IMR-90 (cell line): Measurements from ENCODE around the gene HIVEP3. TPM values are rescaled to one million over a fixed set of nuclear protein-coding genes. Genes with fewer than 3 reads are reported as not detected.

Experiments used
- ATAC-seq: fragments of 200-7000 bp; cut with Tn5 transposase; 2 replicates; pipeline ENCODE4 v1.9.1; 2020; ENCODE audit warnings: low read depth, mild to moderate bottlenecking, moderate library complexity
- BruUV-seq: library from RNA; stranded (reverse); fragments of 400-500 nt; replicated peaks from 2 replicates; lab custom pipeline; 2021; lab: Mats Ljungman, UMichigan
- CTCF ChIA-PET: fragments of 300-600 bp; formaldehyde crosslinking; extraction: SDS; loops from one replicate; lab custom pipeline; 2021; ENCODE audit warnings: antibody characterized with exemption; lab: Yijun Ruan, JAX
- POLR2A ChIA-PET: fragments of 300-600 bp; sonication (Branson Sonifier 250); formaldehyde crosslinking; loops from one replicate; lab custom pipeline; 2022; ENCODE audit warnings: antibody characterized with exemption; ENCODE audit not compliant: unreplicated experiment; lab: Charles Lee
- DNase-seq: peaks from one replicate; pipeline ENCODE4 v3.0.0; 2013
- H2AFZ ChIP-seq: replicated peaks from 2 replicates; pipeline ENCODE3; 2013; ENCODE audit warnings: low read length, mild to moderate bottlenecking; ENCODE audit not compliant: poor library complexity
- H2AK5ac ChIP-seq: 2 replicates; pipeline ENCODE4 v1.6.1; 2013; ENCODE audit warnings: low read depth, low read length, inconsistent platforms
- H2AK9ac ChIP-seq: replicated peaks from 2 replicates; pipeline ENCODE3; 2013; ENCODE audit warnings: mild to moderate bottlenecking, low read depth, low read length, moderate library complexity; ENCODE audit not compliant: poor library complexity
- H2BK120ac ChIP-seq: 2 replicates; pipeline ENCODE4 v1.6.1; 2013; ENCODE audit warnings: low read depth, low read length, inconsistent platforms
- H2BK15ac ChIP-seq: 3 replicates; pipeline ENCODE4 v1.6.1; 2013; ENCODE audit warnings: low read depth, low read length, inconsistent platforms
- H2BK20ac ChIP-seq: 2 replicates; pipeline ENCODE4 v1.6.1; 2013; ENCODE audit warnings: low read depth, mild to moderate bottlenecking, inconsistent platforms, low read length, moderate library complexity
- H2BK5ac ChIP-seq: 2 replicates; pipeline ENCODE4 v1.6.1; 2013; ENCODE audit warnings: mild to moderate bottlenecking, low read depth, low read length, inconsistent platforms; ENCODE audit not compliant: poor library complexity, severe bottlenecking
- H3K14ac ChIP-seq: replicated peaks from 2 replicates; pipeline ENCODE4 v1.6.1; 2013; ENCODE audit warnings: low read depth, low read length, inconsistent platforms
- H3K18ac ChIP-seq: 2 replicates; pipeline ENCODE4 v1.6.1; 2013; ENCODE audit warnings: low read depth, low read length, control low read depth
- H3K23ac ChIP-seq: 2 replicates; pipeline ENCODE4 v1.6.1; 2013; ENCODE audit warnings: low read depth, low read length, inconsistent platforms
- H3K27ac ChIP-seq: 2 replicates; pipeline ENCODE4 v1.5.1; 2013; ENCODE audit warnings: mild to moderate bottlenecking, control low read depth, low read length; ENCODE audit not compliant: insufficient read depth
- H3K27me3 ChIP-seq: 2 replicates; pipeline ENCODE4 v1.6.1; 2013; ENCODE audit warnings: low read length; ENCODE audit not compliant: control insufficient read depth, insufficient read depth
- H3K36me3 ChIP-seq: 2 replicates; pipeline ENCODE4 v1.6.1; 2013; ENCODE audit warnings: low read length, mixed read lengths; ENCODE audit not compliant: control insufficient read depth, insufficient read depth
- H3K4ac ChIP-seq: 2 replicates; pipeline ENCODE4 v1.6.1; 2013; ENCODE audit warnings: low read depth, low read length, inconsistent platforms
- H3K4me1 ChIP-seq: 2 replicates; pipeline ENCODE4 v1.6.1; 2013; ENCODE audit warnings: low read length, mixed read lengths; ENCODE audit not compliant: control insufficient read depth, insufficient read depth
- H3K4me2 ChIP-seq: 2 replicates; pipeline ENCODE4 v1.6.1; 2013; ENCODE audit warnings: low read depth, mild to moderate bottlenecking, control low read depth, low read length, moderate library complexity
- H3K4me3 ChIP-seq: 2 replicates; pipeline ENCODE4 v1.5.1; 2013; ENCODE audit warnings: low read depth, mild to moderate bottlenecking, control low read depth, low read length, moderate library complexity; ENCODE audit not compliant: insufficient read depth
- H3K56ac ChIP-seq: 2 replicates; pipeline ENCODE4 v1.6.1; 2013; ENCODE audit warnings: low read length, inconsistent platforms; ENCODE audit not compliant: insufficient read depth; ENCODE audit errors: extremely low read depth
- H3K79me1 ChIP-seq, 2 experiments: 2 replicates each; pipeline ENCODE4 v1.6.1; 2013; ENCODE audit warnings: low read length in 2 of 2, inconsistent platforms in 1 of 2, low read depth in 1 of 2
- H3K9ac ChIP-seq: 2 replicates; pipeline ENCODE4 v1.6.1; 2013; ENCODE audit warnings: low read depth, low read length, control low read depth
- H3K9me1 ChIP-seq: 2 replicates; pipeline ENCODE4 v1.6.1; 2013; ENCODE audit warnings: low read length, inconsistent platforms; ENCODE audit not compliant: insufficient read depth
- H3K9me3 ChIP-seq: 2 replicates; pipeline ENCODE4 v1.6.1; 2013; ENCODE audit warnings: low read length; ENCODE audit not compliant: control insufficient read depth, insufficient read depth
- H4K20me1 ChIP-seq: 2 replicates; pipeline ENCODE4 v1.6.1; 2013; ENCODE audit warnings: low read length, inconsistent platforms; ENCODE audit not compliant: insufficient read depth
- H4K5ac ChIP-seq: 2 replicates; pipeline ENCODE4 v1.6.1; 2013; ENCODE audit warnings: mild to moderate bottlenecking, low read depth, low read length, control low read depth
- H4K8ac ChIP-seq, 2 experiments: 2 replicates each; pipeline ENCODE4 v1.6.1; 2013; ENCODE audit warnings: low read depth in 2 of 2, low read length in 2 of 2, control low read depth in 1 of 2, inconsistent platforms in 1 of 2
- H4K91ac ChIP-seq: 2 replicates; pipeline ENCODE4 v1.6.1; 2013; ENCODE audit warnings: low read depth, low read length, inconsistent platforms; ENCODE audit not compliant: insufficient read depth
- CHD1 ChIP-seq: IDR thresholded peaks from 2 replicates; pipeline ENCODE4 v1.6.1; 2012; ENCODE audit warnings: low read depth, low read length, improper control_type of control experiment
- CTCF ChIP-seq: conservative IDR thresholded peaks from 2 replicates; pipeline ENCODE4 v1.5.1; 2012; ENCODE audit warnings: mild to moderate bottlenecking, low read depth, low read length, improper control_type of control experiment
- FOS ChIP-seq: fragments of 150-350 bp; IDR thresholded peaks from 2 replicates; pipeline ENCODE4 v1.6.1; 2016; ENCODE audit warnings: low read depth, low read length
- MAZ ChIP-seq: IDR thresholded peaks from 2 replicates; pipeline ENCODE4 v1.6.1; 2012; ENCODE audit warnings: low read depth, mild to moderate bottlenecking, low read length, improper control_type of control experiment, moderate library complexity, borderline replicate concordance
- MXI1 ChIP-seq: IDR thresholded peaks from 2 replicates; pipeline ENCODE4 v1.6.1; 2012; ENCODE audit warnings: low read depth, mild to moderate bottlenecking, low read length, moderate library complexity, borderline replicate concordance
- NFE2L2 ChIP-seq: fragments of 150-350 bp; IDR thresholded peaks from 2 replicates; pipeline ENCODE4 v1.6.1; 2016; ENCODE audit warnings: low read depth, mild to moderate bottlenecking, low read length
- RAD21 ChIP-seq: IDR thresholded peaks from 2 replicates; pipeline ENCODE4 v1.6.1; 2012; ENCODE audit warnings: low read length, improper control_type of control experiment
- RFX5 ChIP-seq: IDR thresholded peaks from 2 replicates; pipeline ENCODE4 v1.8.0; 2012; ENCODE audit warnings: low read depth, mild to moderate bottlenecking, low read length, moderate library complexity
- USF2 ChIP-seq: fragments of 150-350 bp; IDR thresholded peaks from 2 replicates; pipeline ENCODE4 v1.6.1; 2017; ENCODE audit warnings: mild to moderate bottlenecking, antibody characterized with exemption, low read length, low read depth
- WGBS, 2 experiments: methylation state at CpG; one replicate each; pipeline versions ENCODE4 v1.1.5 to v1.1.7; 2013; ENCODE audit warnings: missing lambda C conversion rate in 2 of 2; ENCODE audit not compliant: insufficient read length in 1 of 2; ENCODE audit errors: extremely low coverage in 2 of 2; 5-methylcytosine and 5-hydroxymethylcytosine counted together
- dilution Hi-C: fragments of 300-500 bp; cut with HindIII; formaldehyde crosslinking; loops from one replicate; pipeline ENCODE4 v1.14.3; 2018; ENCODE audit warnings: low sequenced_read_pairs; ENCODE audit not compliant: unreplicated experiment
- in situ Hi-C: fragments of 300-500 bp; cut with MboI; formaldehyde crosslinking; loops from 3 replicates; pipeline ENCODE4 v1.14.3; 2019; ENCODE audit warnings: low sequenced_read_pairs, inconsistent platforms, mixed read lengths
- intact Hi-C: fragments of 100-400 bp; cut with micrococcal nuclease; formaldehyde crosslinking; loops from 2 replicates; pipeline ENCODE4 v1.10.0; 2022
- polyA plus RNA-seq, 3 experiments: library from polyadenylated mRNA; depleted of rRNA; stranded (reverse); fragments of >200 nt; gene quantifications; 2 replicates each; pipeline ENCODE4 v1.2.3, GENCODE V29; 2012; ENCODE audit warnings: low replicate concordance in 1 of 3
- total RNA-seq: library from RNA; depleted of rRNA; stranded (reverse); fragments of >200 nt; gene quantifications from 2 replicates; pipeline ENCODE4 v1.2.3, GENCODE V29; 2012

Gene HIVEP3
- total and polyA plus RNA-seq, 2 of the 4 experiments (the other 2 are of a cell fraction), result 1.4 to 4.0 TPM

GRCh38 chr1:41752514-41753170, 166.1 kb downstream of the HIVEP3 start:
- Histone ChIP-seq H3K18ac (no peak overlapping the region), H3K36me3 (no peaks in the 10 kb centered on the region), H3K9me3 (no peaks in the 10 kb centered on the region), H2AFZ (no peak overlapping the region), H3K9ac (no peak overlapping the region), H2BK120ac (peak overlapping the region; percentile 35; the same call in 1 of the 2 replicates), H2AK5ac (peak overlapping the region; percentile 29), H2BK5ac (no peak overlapping the region), H4K91ac (0 out of 2 replicates have a peak overlapping the region, but pooled peaks have one; percentile 3), H3K9me1 (peaks cover 20% of the 10 kb centered on the region), H3K27me3 (no peaks in the 10 kb centered on the region), H2BK20ac (peak overlapping the region; percentile 32; the same call in 1 of the 2 replicates), H3K4me2 (no peak overlapping the region), H3K23ac (no peak overlapping the region), H3K79me1 (no peaks in the 10 kb centered on the region), H4K5ac (no peak overlapping the region), H3K56ac (no peak overlapping the region), H3K4ac (peak overlapping the region; percentile 2; the same call in 1 of the 2 replicates), H2BK15ac (no peak overlapping the region; the same call in 2 of the 3 replicates), H3K4me1 (peaks cover 10% of the 10 kb centered on the region), H3K14ac (0 out of 2 replicates have a peak overlapping the region, but pooled peaks have one; percentile 48), H3K4me3 (no peak overlapping the region), H3K27ac (no peak overlapping the region), H4K20me1 (no peaks in the 10 kb centered on the region), H2AK9ac (peak overlapping the region; percentile 33), H4K8ac (no peak overlapping the region)
- intact Hi-C loops, result no loop called here
- DNase-seq, result no peak
- BruUV-seq, result no TSS peak
- no peak for TF ChIP-seq NFE2L2
- no peak for TF ChIP-seq CHD1
- no peak for TF ChIP-seq MAZ
- TF ChIP-seq USF2, result no peak
- TF ChIP-seq RFX5, result no peak
- no peak for TF ChIP-seq RAD21
- TF ChIP-seq FOS, result no peak
- TF ChIP-seq MXI1, result no peak
- TF ChIP-seq CTCF, result no peak
- in situ Hi-C loops, result no loop called here
- dilution Hi-C loops, result no loop called here
- WGBS, 2 experiments, result 70% methylated on average over 2 of the region's 9 CpGs; no CpG with 5 or more reads in 1 of the 2 experiments
- ChIA-PET POLR2A (no interaction called here), CTCF (no interaction called here)
- 0 out of 2 replicates have a peak, but pooled peaks have one; percentile 11 for ATAC-seq
